IMR-90 (cell line): ENCODE data around the gene PDS5B. TPM values are rescaled to one million over a fixed set of nuclear protein-coding genes. Genes with fewer than 3 reads are reported as not detected.

Source experiments
- ATAC-seq: fragments of 200-7000 bp; cut with Tn5 transposase; 2 replicates; pipeline ENCODE4 v1.9.1; 2020; ENCODE audit warnings: low read depth, mild to moderate bottlenecking, moderate library complexity
- BruUV-seq: library from RNA; stranded (reverse); fragments of 400-500 nt; replicated peaks from 2 replicates; lab custom pipeline; 2021; lab: Mats Ljungman, UMichigan
- CTCF ChIA-PET: fragments of 300-600 bp; formaldehyde crosslinking; extraction: SDS; loops from one replicate; lab custom pipeline; 2021; ENCODE audit warnings: antibody characterized with exemption; lab: Yijun Ruan, JAX
- POLR2A ChIA-PET: fragments of 300-600 bp; sonication (Branson Sonifier 250); formaldehyde crosslinking; loops from one replicate; lab custom pipeline; 2022; ENCODE audit warnings: antibody characterized with exemption; ENCODE audit not compliant: unreplicated experiment; lab: Charles Lee
- DNase-seq: peaks from one replicate; pipeline ENCODE4 v3.0.0; 2013
- H2AFZ ChIP-seq: replicated peaks from 2 replicates; pipeline ENCODE3; 2013; ENCODE audit warnings: low read length, mild to moderate bottlenecking; ENCODE audit not compliant: poor library complexity
- H2AK5ac ChIP-seq: 2 replicates; pipeline ENCODE4 v1.6.1; 2013; ENCODE audit warnings: low read depth, low read length, inconsistent platforms
- H2AK9ac ChIP-seq: replicated peaks from 2 replicates; pipeline ENCODE3; 2013; ENCODE audit warnings: mild to moderate bottlenecking, low read depth, low read length, moderate library complexity; ENCODE audit not compliant: poor library complexity
- H2BK120ac ChIP-seq: 2 replicates; pipeline ENCODE4 v1.6.1; 2013; ENCODE audit warnings: low read depth, low read length, inconsistent platforms
- H2BK15ac ChIP-seq: 3 replicates; pipeline ENCODE4 v1.6.1; 2013; ENCODE audit warnings: low read depth, low read length, inconsistent platforms
- H2BK20ac ChIP-seq: 2 replicates; pipeline ENCODE4 v1.6.1; 2013; ENCODE audit warnings: low read depth, mild to moderate bottlenecking, inconsistent platforms, low read length, moderate library complexity
- H2BK5ac ChIP-seq: 2 replicates; pipeline ENCODE4 v1.6.1; 2013; ENCODE audit warnings: mild to moderate bottlenecking, low read depth, low read length, inconsistent platforms; ENCODE audit not compliant: poor library complexity, severe bottlenecking
- H3K14ac ChIP-seq: replicated peaks from 2 replicates; pipeline ENCODE4 v1.6.1; 2013; ENCODE audit warnings: low read depth, low read length, inconsistent platforms
- H3K18ac ChIP-seq: 2 replicates; pipeline ENCODE4 v1.6.1; 2013; ENCODE audit warnings: low read depth, low read length, control low read depth
- H3K23ac ChIP-seq: 2 replicates; pipeline ENCODE4 v1.6.1; 2013; ENCODE audit warnings: low read depth, low read length, inconsistent platforms
- H3K27ac ChIP-seq: 2 replicates; pipeline ENCODE4 v1.5.1; 2013; ENCODE audit warnings: mild to moderate bottlenecking, control low read depth, low read length; ENCODE audit not compliant: insufficient read depth
- H3K27me3 ChIP-seq: 2 replicates; pipeline ENCODE4 v1.6.1; 2013; ENCODE audit warnings: low read length; ENCODE audit not compliant: control insufficient read depth, insufficient read depth
- H3K36me3 ChIP-seq: 2 replicates; pipeline ENCODE4 v1.6.1; 2013; ENCODE audit warnings: low read length, mixed read lengths; ENCODE audit not compliant: control insufficient read depth, insufficient read depth
- H3K4ac ChIP-seq: 2 replicates; pipeline ENCODE4 v1.6.1; 2013; ENCODE audit warnings: low read depth, low read length, inconsistent platforms
- H3K4me1 ChIP-seq: 2 replicates; pipeline ENCODE4 v1.6.1; 2013; ENCODE audit warnings: low read length, mixed read lengths; ENCODE audit not compliant: control insufficient read depth, insufficient read depth
- H3K4me2 ChIP-seq: 2 replicates; pipeline ENCODE4 v1.6.1; 2013; ENCODE audit warnings: low read depth, mild to moderate bottlenecking, control low read depth, low read length, moderate library complexity
- H3K4me3 ChIP-seq: 2 replicates; pipeline ENCODE4 v1.5.1; 2013; ENCODE audit warnings: low read depth, mild to moderate bottlenecking, control low read depth, low read length, moderate library complexity; ENCODE audit not compliant: insufficient read depth
- H3K56ac ChIP-seq: 2 replicates; pipeline ENCODE4 v1.6.1; 2013; ENCODE audit warnings: low read length, inconsistent platforms; ENCODE audit not compliant: insufficient read depth; ENCODE audit errors: extremely low read depth
- H3K79me1 ChIP-seq, 2 experiments: 2 replicates each; pipeline ENCODE4 v1.6.1; 2013; ENCODE audit warnings: low read length in 2 of 2, inconsistent platforms in 1 of 2, low read depth in 1 of 2
- H3K9ac ChIP-seq: 2 replicates; pipeline ENCODE4 v1.6.1; 2013; ENCODE audit warnings: low read depth, low read length, control low read depth
- H3K9me1 ChIP-seq: 2 replicates; pipeline ENCODE4 v1.6.1; 2013; ENCODE audit warnings: low read length, inconsistent platforms; ENCODE audit not compliant: insufficient read depth
- H3K9me3 ChIP-seq: 2 replicates; pipeline ENCODE4 v1.6.1; 2013; ENCODE audit warnings: low read length; ENCODE audit not compliant: control insufficient read depth, insufficient read depth
- H4K20me1 ChIP-seq: 2 replicates; pipeline ENCODE4 v1.6.1; 2013; ENCODE audit warnings: low read length, inconsistent platforms; ENCODE audit not compliant: insufficient read depth
- H4K5ac ChIP-seq: 2 replicates; pipeline ENCODE4 v1.6.1; 2013; ENCODE audit warnings: mild to moderate bottlenecking, low read depth, low read length, control low read depth
- H4K8ac ChIP-seq, 2 experiments: 2 replicates each; pipeline ENCODE4 v1.6.1; 2013; ENCODE audit warnings: low read depth in 2 of 2, low read length in 2 of 2, control low read depth in 1 of 2, inconsistent platforms in 1 of 2
- H4K91ac ChIP-seq: 2 replicates; pipeline ENCODE4 v1.6.1; 2013; ENCODE audit warnings: low read depth, low read length, inconsistent platforms; ENCODE audit not compliant: insufficient read depth
- BHLHE40 ChIP-seq: fragments of 150-350 bp; IDR thresholded peaks from 2 replicates; pipeline ENCODE4 v1.6.1; 2016; ENCODE audit warnings: mild to moderate bottlenecking, low read depth, low read length
- CEBPB ChIP-seq: IDR thresholded peaks from 2 replicates; pipeline ENCODE4 v1.6.1; 2012; ENCODE audit warnings: low read depth, low read length, improper control_type of control experiment
- CTCF ChIP-seq: conservative IDR thresholded peaks from 2 replicates; pipeline ENCODE4 v1.5.1; 2012; ENCODE audit warnings: mild to moderate bottlenecking, low read depth, low read length, improper control_type of control experiment
- FOS ChIP-seq: fragments of 150-350 bp; IDR thresholded peaks from 2 replicates; pipeline ENCODE4 v1.6.1; 2016; ENCODE audit warnings: low read depth, low read length
- MAFK ChIP-seq: IDR thresholded peaks from 2 replicates; pipeline ENCODE4 v1.6.1; 2012; ENCODE audit warnings: low read depth, low read length, improper control_type of control experiment
- MAZ ChIP-seq: IDR thresholded peaks from 2 replicates; pipeline ENCODE4 v1.6.1; 2012; ENCODE audit warnings: low read depth, mild to moderate bottlenecking, low read length, improper control_type of control experiment, moderate library complexity, borderline replicate concordance
- MXI1 ChIP-seq: IDR thresholded peaks from 2 replicates; pipeline ENCODE4 v1.6.1; 2012; ENCODE audit warnings: low read depth, mild to moderate bottlenecking, low read length, moderate library complexity, borderline replicate concordance
- NFE2L2 ChIP-seq: fragments of 150-350 bp; IDR thresholded peaks from 2 replicates; pipeline ENCODE4 v1.6.1; 2016; ENCODE audit warnings: low read depth, mild to moderate bottlenecking, low read length
- RAD21 ChIP-seq: IDR thresholded peaks from 2 replicates; pipeline ENCODE4 v1.6.1; 2012; ENCODE audit warnings: low read length, improper control_type of control experiment
- SMC3 ChIP-seq: fragments of 150-350 bp; IDR thresholded peaks from 2 replicates; pipeline ENCODE4 v1.6.1; 2016; ENCODE audit warnings: low read depth, mild to moderate bottlenecking, antibody characterized with exemption, low read length, moderate library complexity
- USF2 ChIP-seq: fragments of 150-350 bp; IDR thresholded peaks from 2 replicates; pipeline ENCODE4 v1.6.1; 2017; ENCODE audit warnings: mild to moderate bottlenecking, antibody characterized with exemption, low read length, low read depth
- WGBS, 2 experiments: methylation state at CpG; one replicate each; pipeline versions ENCODE4 v1.1.5 to v1.1.7; 2013; ENCODE audit warnings: missing lambda C conversion rate in 2 of 2; ENCODE audit not compliant: insufficient read length in 1 of 2; ENCODE audit errors: extremely low coverage in 2 of 2; 5-methylcytosine and 5-hydroxymethylcytosine counted together
- dilution Hi-C: fragments of 300-500 bp; cut with HindIII; formaldehyde crosslinking; loops from one replicate; pipeline ENCODE4 v1.14.3; 2018; ENCODE audit warnings: low sequenced_read_pairs; ENCODE audit not compliant: unreplicated experiment
- in situ Hi-C: fragments of 300-500 bp; cut with MboI; formaldehyde crosslinking; loops from 3 replicates; pipeline ENCODE4 v1.14.3; 2019; ENCODE audit warnings: low sequenced_read_pairs, inconsistent platforms, mixed read lengths
- intact Hi-C: fragments of 100-400 bp; cut with micrococcal nuclease; formaldehyde crosslinking; loops from 2 replicates; pipeline ENCODE4 v1.10.0; 2022
- polyA plus RNA-seq, 3 experiments: library from polyadenylated mRNA; depleted of rRNA; stranded (reverse); fragments of >200 nt; gene quantifications; 2 replicates each; pipeline ENCODE4 v1.2.3, GENCODE V29; 2012; ENCODE audit warnings: low replicate concordance in 1 of 3
- total RNA-seq: library from RNA; depleted of rRNA; stranded (reverse); fragments of >200 nt; gene quantifications from 2 replicates; pipeline ENCODE4 v1.2.3, GENCODE V29; 2012
- TF ChIP-seq, protein P1 (sequence below): fragments of 150-350 bp; IDR thresholded peaks from 2 replicates; pipeline ENCODE4 v1.6.1; 2016; ENCODE audit warnings: low read depth, mild to moderate bottlenecking, low read length, moderate library complexity, borderline replicate concordance

Gene PDS5B
- total and polyA plus RNA-seq, 2 of the 4 experiments (the other 2 are of a cell fraction): 6.2 to 20.1 TPM

- Histone ChIP-seq H2BK20ac (no peak overlapping the region), H3K79me1 (peaks cover 24 to 52% of the 10 kb centered on the region in 2 experiments), H3K23ac (no peak overlapping the region), H2AK5ac (no peak overlapping the region), H3K27me3 (no peaks in the 10 kb centered on the region), H3K36me3 (peaks cover 2% of the 10 kb centered on the region; the same call in 1 of the 2 replicates), H4K20me1 (peaks cover 8% of the 10 kb centered on the region), H3K9ac (no peak overlapping the region), H3K4me2 (no peak overlapping the region), H2BK5ac (no peak overlapping the region), H2AFZ (no peak overlapping the region), H2BK120ac (no peak overlapping the region), H4K91ac (no peak overlapping the region), H3K4me1 (0 out of 2 replicates have a peak, but pooled peaks cover 2% of the 10 kb centered on the region), H3K4me3 (no peak overlapping the region), H3K4ac (no peak overlapping the region), H3K9me1 (peaks cover 2% of the 10 kb centered on the region; the same call in 1 of the 2 replicates), H4K5ac (no peak overlapping the region), H3K27ac (no peak overlapping the region), H3K9me3 (no peaks in the 10 kb centered on the region), H2BK15ac (no peak overlapping the region), H2AK9ac (no peak overlapping the region), H3K56ac (no peak overlapping the region), H4K8ac (no peak overlapping the region), H3K14ac (no peak overlapping the region), H3K18ac (no peak overlapping the region)
- dilution Hi-C loops: no loop called here
- ATAC-seq (peak; percentile 87), DNase-seq (peak; percentile 75)
- BruUV-seq: no TSS peak
- POLR2A ChIA-PET: no interaction called here
- intact Hi-C loops: loop anchor here (5.0 kb wide), 1 partner anchor 274 kb away; no protein-coding TSS in a partner anchor
- in situ Hi-C loops: no loop called here
- CTCF ChIA-PET: interaction anchor here (0.5 to 2.7 kb wide), 16 partner anchors 8 to 301 kb away, joined by 3 to 13 read pairs (median 3); partner anchors contain the start of gene PDS5B
- no CpG with 5 or more reads among the region's 3 CpGs for WGBS, 2 experiments
- TF ChIP-seq NFE2L2 (no peak), FOS (no peak), MAZ (no peak), USF2 (no peak), MAFK (no peak), BHLHE40 (no peak), CTCF (peak; percentile 68), SMC3 (peak; percentile 48; the same call in 1 of the 2 replicates), MXI1 (no peak), RAD21 (peak; percentile 60), CEBPB (no peak)
- TF ChIP-seq, protein P1, sequence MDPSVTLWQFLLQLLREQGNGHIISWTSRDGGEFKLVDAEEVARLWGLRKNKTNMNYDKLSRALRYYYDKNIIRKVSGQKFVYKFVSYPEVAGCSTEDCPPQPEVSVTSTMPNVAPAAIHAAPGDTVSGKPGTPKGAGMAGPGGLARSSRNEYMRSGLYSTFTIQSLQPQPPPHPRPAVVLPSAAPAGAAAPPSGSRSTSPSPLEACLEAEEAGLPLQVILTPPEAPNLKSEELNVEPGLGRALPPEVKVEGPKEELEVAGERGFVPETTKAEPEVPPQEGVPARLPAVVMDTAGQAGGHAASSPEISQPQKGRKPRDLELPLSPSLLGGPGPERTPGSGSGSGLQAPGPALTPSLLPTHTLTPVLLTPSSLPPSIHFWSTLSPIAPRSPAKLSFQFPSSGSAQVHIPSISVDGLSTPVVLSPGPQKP: no peak
These were observed 64.6 kb downstream of the PDS5B start for GRCh38 chr13:32650705-32651311.
